DOHH2 (cell line): ENCODE data around the gene WNT3.

ENCODE experiments used
- H3F3A ChIP-seq: fragments of 200-600 bp; sonication (generic), shearing (Covaris generic); 2 replicates; pipeline ENCODE4 v1.6.0; 2016; ENCODE audit warnings: antibody characterized with exemption, mild to moderate bottlenecking; ENCODE audit not compliant: control insufficient read depth, insufficient read depth
- H3K27ac ChIP-seq: fragments of 200-600 bp; sonication (generic); 2 replicates; pipeline ENCODE4 v1.5.1; 2014; ENCODE audit warnings: low read depth, mild to moderate bottlenecking, low read length, moderate library complexity
- H3K27me3 ChIP-seq: fragments of 200-600 bp; sonication (generic); 2 replicates; pipeline ENCODE4 v1.6.1; 2014; ENCODE audit warnings: mild to moderate bottlenecking, low read length, mixed read lengths; ENCODE audit not compliant: control insufficient read depth
- H3K36me3 ChIP-seq: fragments of 200-600 bp; sonication (generic); 2 replicates; pipeline ENCODE4 v1.6.1; 2014; ENCODE audit warnings: mild to moderate bottlenecking, low read length, moderate library complexity, mixed read lengths; ENCODE audit not compliant: control insufficient read depth
- H3K4me1 ChIP-seq: fragments of 200-600 bp; sonication (generic); 2 replicates; pipeline ENCODE4 v1.6.1; 2014; ENCODE audit warnings: mild to moderate bottlenecking, low read length, mixed read lengths; ENCODE audit not compliant: control insufficient read depth
- H3K4me2 ChIP-seq: fragments of 200-600 bp; sonication (generic); 2 replicates; pipeline ENCODE4 v1.6.0; 2014; ENCODE audit warnings: mild to moderate bottlenecking, low read length, moderate library complexity
- H3K4me3 ChIP-seq: fragments of 200-600 bp; sonication (generic); 2 replicates; pipeline ENCODE4 v1.5.1; 2014; ENCODE audit warnings: mild to moderate bottlenecking, low read length, mixed read lengths
- H3K79me2 ChIP-seq: fragments of 200-600 bp; sonication (generic); 2 replicates; pipeline ENCODE4 v1.6.1; 2014; ENCODE audit warnings: mild to moderate bottlenecking, low read length, mixed read lengths; ENCODE audit not compliant: control insufficient read depth
- H3K9me2 ChIP-seq: fragments of 200-600 bp; sonication (generic); replicated peaks from 2 replicates; pipeline ENCODE4 v1.6.1; 2014; ENCODE audit warnings: mild to moderate bottlenecking, low read length, mixed read lengths; ENCODE audit not compliant: control insufficient read depth
- H3K9me3 ChIP-seq: fragments of 200-600 bp; sonication (generic); 2 replicates; pipeline ENCODE4 v1.6.1; 2014; ENCODE audit warnings: antibody characterized with exemption, low read length, mixed read lengths; ENCODE audit not compliant: control insufficient read depth, insufficient read depth
- H4K20me1 ChIP-seq: fragments of 200-600 bp; sonication (generic); 2 replicates; pipeline ENCODE4 v1.6.0; 2014; ENCODE audit warnings: low read depth, mild to moderate bottlenecking, antibody characterized with exemption, low read length, moderate library complexity; ENCODE audit not compliant: control insufficient read depth, insufficient read depth
- CTCF ChIP-seq: fragments of 200-600 bp; sonication (generic); IDR thresholded peaks from one replicate; pipeline ENCODE4 v1.5.1; 2014; ENCODE audit warnings: antibody characterized with exemption, mild to moderate bottlenecking, low read depth, low read length; ENCODE audit not compliant: poor library complexity, severe bottlenecking
- EZH2phosphoT487 ChIP-seq: fragments of 200-600 bp; sonication (generic); IDR thresholded peaks from 2 replicates; pipeline ENCODE4 v1.6.1; 2017; ENCODE audit warnings: borderline replicate concordance, mild to moderate bottlenecking, antibody characterized with exemption, low read length, moderate library complexity, mixed read lengths

The WNT3 gene

GRCh38 chr17:46777943-46778915, 40.3 kb downstream of the WNT3 start:
- no peaks in the 10 kb centered on the region for H4K20me1 ChIP-seq
- H3K27me3 ChIP-seq: peaks cover 20% of the 10 kb centered on the region
- no peaks in the 10 kb centered on the region for H3K9me3 ChIP-seq
- TF ChIP-seq EZH2phosphoT487: no peak
- no peak for TF ChIP-seq CTCF
- no peaks in the 10 kb centered on the region for H3K36me3 ChIP-seq
- peaks cover under 1% of the 10 kb centered on the region; the same call in 1 of the 2 replicates for H3K4me1 ChIP-seq
- H3K4me3 ChIP-seq: no peak overlapping the region
- no peak overlapping the region for H3K4me2 ChIP-seq
- H3F3A ChIP-seq: no peaks in the 10 kb centered on the region
- no peak overlapping the region for H3K27ac ChIP-seq
- no peaks in the 10 kb centered on the region for H3K79me2 ChIP-seq
- H3K9me2 ChIP-seq: no peaks in the 10 kb centered on the region

DNA sequence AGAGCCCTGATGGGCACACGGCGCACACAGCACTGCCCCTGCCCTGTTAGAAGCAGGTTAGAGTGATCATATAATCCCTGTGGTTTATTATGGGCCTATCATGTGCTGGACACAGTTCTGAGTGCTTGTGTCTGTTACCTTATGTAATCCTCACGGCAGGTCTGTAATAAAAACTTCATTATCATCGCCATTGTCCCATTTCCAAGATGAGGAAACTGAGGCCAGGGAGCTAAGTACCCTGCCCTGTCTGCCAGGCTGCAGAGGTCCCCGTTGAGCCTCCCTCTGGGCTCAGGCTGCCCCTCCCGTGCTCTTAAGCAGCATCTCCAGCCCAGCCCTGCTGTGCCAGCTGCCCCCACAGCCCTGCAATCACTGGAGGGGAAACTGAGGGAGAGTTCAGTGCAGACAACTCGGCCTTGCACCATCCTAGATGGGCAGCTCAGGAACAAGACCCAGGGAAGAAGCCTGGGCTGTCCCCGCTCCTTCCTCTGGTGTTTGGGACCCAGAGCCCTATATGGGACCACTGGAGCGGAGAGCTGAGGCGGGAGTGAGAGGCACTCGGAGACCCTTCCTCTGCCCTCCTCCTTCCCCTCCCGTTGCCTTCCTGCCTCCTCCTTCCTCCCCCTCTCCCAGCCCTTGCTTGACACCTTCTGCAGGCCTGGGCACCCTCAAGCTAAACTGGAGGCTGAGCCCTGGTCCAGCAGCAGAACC, 42.0 kb downstream of the WNT3 start:
- Histone ChIP-seq H3K27me3 (peaks cover 34% of the 10 kb centered on the region), H3K36me3 (no peaks in the 10 kb centered on the region), H4K20me1 (no peaks in the 10 kb centered on the region), H3K9me2 (no peaks in the 10 kb centered on the region), H3K4me2 (no peak overlapping the region), H3K4me3 (no peak overlapping the region), H3K27ac (no peak overlapping the region), H3K4me1 (peaks cover 12% of the 10 kb centered on the region), H3K9me3 (no peaks in the 10 kb centered on the region), H3K79me2 (no peaks in the 10 kb centered on the region), H3F3A (no peaks in the 10 kb centered on the region)
- TF ChIP-seq CTCF (no peak), EZH2phosphoT487 (no peak)

DNA sequence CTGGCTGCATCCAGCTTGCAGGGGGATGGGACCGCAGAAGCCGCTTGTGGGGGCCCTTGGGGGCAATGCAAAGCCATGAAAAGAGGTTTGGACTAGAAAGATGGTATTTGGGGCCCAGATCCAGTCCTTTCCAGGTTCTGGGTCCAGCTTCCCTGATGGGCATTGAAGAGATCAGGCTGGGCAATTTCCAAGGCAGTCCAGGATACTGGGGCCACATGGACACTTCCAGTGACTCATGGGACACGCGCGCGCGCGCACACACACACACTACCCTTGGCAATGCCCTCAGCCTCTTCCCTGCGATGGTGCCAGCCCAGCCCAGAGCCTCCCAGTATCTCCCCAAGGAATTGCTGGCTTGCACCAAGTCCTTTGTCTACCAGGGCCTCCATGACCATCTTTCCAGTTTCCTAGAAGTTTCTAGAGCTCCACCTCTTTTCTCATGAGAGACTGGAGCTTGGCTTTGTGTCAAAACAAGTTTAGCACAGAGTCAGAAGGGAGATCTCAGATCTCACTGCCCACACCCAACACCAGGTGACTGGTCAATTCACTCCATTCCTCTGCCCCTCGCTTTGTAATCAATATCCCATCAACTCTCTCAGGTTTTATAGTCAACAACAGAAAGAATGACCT, 44.3 kb downstream of the WNT3 start:
- no peaks in the 10 kb centered on the region for H3K9me3 ChIP-seq
- TF ChIP-seq EZH2phosphoT487: no peak
- no peak for TF ChIP-seq CTCF
- H3K27ac ChIP-seq: no peak overlapping the region
- H3F3A ChIP-seq: no peaks in the 10 kb centered on the region
- H3K4me1 ChIP-seq: peaks cover 17% of the 10 kb centered on the region
- no peak overlapping the region for H3K4me3 ChIP-seq
- H3K79me2 ChIP-seq: no peaks in the 10 kb centered on the region
- H3K36me3 ChIP-seq: no peaks in the 10 kb centered on the region
- H3K27me3 ChIP-seq: peaks cover 54% of the 10 kb centered on the region
- H3K9me2 ChIP-seq: no peaks in the 10 kb centered on the region
- no peak overlapping the region for H3K4me2 ChIP-seq
- no peaks in the 10 kb centered on the region for H4K20me1 ChIP-seq
